ENCODE measurements around the gene UBE3C. TPM values are rescaled to one million over a fixed set of nuclear protein-coding genes. Genes with fewer than 3 reads are reported as not detected.

The UBE3C gene
- total RNA-seq, 1 donor from 2014 or later = 108 TPM

- no peak for DNase-seq
Observed at GRCh38 chr7:157294773-157295172, 156.0 kb downstream of the UBE3C start.

- no peak for DNase-seq
Observed at GRCh38 chr7:157295338-157295737, 156.6 kb downstream of the UBE3C start.

GRCh38 chr7:157297185-157297584 lies 158.5 kb downstream of the UBE3C start:
- no peak for DNase-seq

GRCh38 chr7:157299317-157299612 lies 160.5 kb downstream of the UBE3C start:
- DNase-seq = no peak

- DNase-seq = no peak
Observed at GRCh38 chr7:157299613-157300368, 161.1 kb downstream of the UBE3C start.

GRCh38 chr7:157300369-157300825 lies 161.7 kb downstream of the UBE3C start:
- DNase-seq = no peak

- no peak for DNase-seq
Observed at GRCh38 chr7:157301610-157302120, 162.9 kb downstream of the UBE3C start.

GRCh38 chr7:157306846-157307838 lies 168.4 kb downstream of the UBE3C start:
- DNase-seq = no peak

- DNase-seq = no peak
Observed at GRCh38 chr7:157309988-157310668, 171.4 kb downstream of the UBE3C start.

- no peak for DNase-seq
Observed at GRCh38 chr7:157310676-157311185, 172.0 kb downstream of the UBE3C start.

GRCh38 chr7:157312941-157313340 lies 174.2 kb downstream of the UBE3C start:
- no peak for DNase-seq

GRCh38 chr7:157313645-157314044 lies 174.9 kb downstream of the UBE3C start:
- no peak for DNase-seq

- DNase-seq = no peak
Observed at GRCh38 chr7:157318015-157318706, 179.4 kb downstream of the UBE3C start.

Small RNAs within 50 kb of the gene (small RNA-seq; reads per million reads assigned to genes)
- gene AC004975.1 = not detected

Other genes with a start within 250 kb of the UBE3C start
- 235 TPM for gene LMBR1, start 245.7 kb upstream of the UBE3C start, total RNA-seq
- gene NOM1, start 189.2 kb upstream of the UBE3C start, total RNA-seq = 27.5 TPM
- gene MNX1, start 128.3 kb upstream of the UBE3C start, total RNA-seq = not detected
- 179 TPM for gene DNAJB6, start 198.1 kb downstream of the UBE3C start, total RNA-seq

Data from occipital lobe (tissue), 3 donors.